ENCODE results near the gene AGK.

GRCh38 chr7:141577043-141577839 lies 26.0 kb downstream of the AGK start:
- TF ChIP-seq POLR2AphosphoS5 (IDR thresholded peaks at IDR 0.05; ENCODE audit: low read depth) (no peak), GABPA (IDR thresholded peaks at IDR 0.05; ENCODE audit: low read depth) (no peak)
- TF ChIP-seq, protein P1, sequence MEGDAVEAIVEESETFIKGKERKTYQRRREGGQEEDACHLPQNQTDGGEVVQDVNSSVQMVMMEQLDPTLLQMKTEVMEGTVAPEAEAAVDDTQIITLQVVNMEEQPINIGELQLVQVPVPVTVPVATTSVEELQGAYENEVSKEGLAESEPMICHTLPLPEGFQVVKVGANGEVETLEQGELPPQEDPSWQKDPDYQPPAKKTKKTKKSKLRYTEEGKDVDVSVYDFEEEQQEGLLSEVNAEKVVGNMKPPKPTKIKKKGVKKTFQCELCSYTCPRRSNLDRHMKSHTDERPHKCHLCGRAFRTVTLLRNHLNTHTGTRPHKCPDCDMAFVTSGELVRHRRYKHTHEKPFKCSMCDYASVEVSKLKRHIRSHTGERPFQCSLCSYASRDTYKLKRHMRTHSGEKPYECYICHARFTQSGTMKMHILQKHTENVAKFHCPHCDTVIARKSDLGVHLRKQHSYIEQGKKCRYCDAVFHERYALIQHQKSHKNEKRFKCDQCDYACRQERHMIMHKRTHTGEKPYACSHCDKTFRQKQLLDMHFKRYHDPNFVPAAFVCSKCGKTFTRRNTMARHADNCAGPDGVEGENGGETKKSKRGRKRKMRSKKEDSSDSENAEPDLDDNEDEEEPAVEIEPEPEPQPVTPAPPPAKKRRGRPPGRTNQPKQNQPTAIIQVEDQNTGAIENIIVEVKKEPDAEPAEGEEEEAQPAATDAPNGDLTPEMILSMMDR (IDR thresholded peaks at IDR 0.05; ENCODE audit: insufficient read depth, low read length): no peak

Measured in HL-60 (cell line).